SK-N-SH (cell line): Measurements from ENCODE around the gene SERPIND1. TPM values are rescaled to one million over a fixed set of nuclear protein-coding genes. Genes with fewer than 3 reads are reported as not detected.

ENCODE experiments used
- CTCF ChIA-PET: fragments of 300-600, 350-600 bp; formaldehyde crosslinking; extraction: SDS; loops from one replicate; lab custom pipeline; 2021; lab: Yijun Ruan, JAX
- POLR2A ChIA-PET: fragments of 350-600 bp; sonication (Branson Sonifier 250); formaldehyde crosslinking; extraction: SDS; loops from one replicate; lab custom pipeline; 2020; ENCODE audit warnings: antibody characterized with exemption, inconsistent platforms; lab: Yijun Ruan, JAX
- DNase-seq: peaks from one replicate; pipeline ENCODE4 v3.0.0; 2012
- H2AFZ ChIP-seq: fragments of 200-600 bp; sonication (generic); 2 replicates; pipeline ENCODE4 v1.8.1; 2016; ENCODE audit warnings: antibody characterized with exemption, mild to moderate bottlenecking, low read depth
- H3F3A ChIP-seq: fragments of 200-600 bp; sonication (generic); replicated peaks from 2 replicates; pipeline ENCODE3; 2016; ENCODE audit warnings: antibody characterized with exemption, mild to moderate bottlenecking; ENCODE audit not compliant: insufficient read depth
- H3K27ac ChIP-seq, 2 experiments: fragments of 200-500 bp in 1 of 2; fragments of 200-600 bp in 1 of 2; sonication (Bioruptor generic) in 1 of 2; sonication (generic), shearing (Covaris generic) in 1 of 2; 2 replicates each; pipeline versions ENCODE4 v1.5.1 to v1.6.1; 2014 to 2016; ENCODE audit warnings: low read depth in 2 of 2, inconsistent platforms in 1 of 2, low read length in 1 of 2, mild to moderate bottlenecking in 1 of 2, mixed read lengths in 1 of 2
- H3K27me3 ChIP-seq: fragments of 200-600 bp; sonication (generic), shearing (Covaris generic); 2 replicates; pipeline ENCODE4 v1.6.1; 2016; ENCODE audit warnings: mixed run types; ENCODE audit not compliant: insufficient read depth
- H3K36me3 ChIP-seq, 2 experiments: fragments of 200-500 bp in 1 of 2; fragments of 200-600 bp in 1 of 2; sonication (Bioruptor generic) in 1 of 2; sonication (generic) in 1 of 2; replicated peaks in 1 of 2; 2 replicates each; pipeline versions ENCODE3 to v1.5.1; 2014 to 2016; ENCODE audit warnings: low read length in 1 of 2, mild to moderate bottlenecking in 1 of 2; ENCODE audit not compliant: insufficient read depth in 2 of 2, control insufficient read depth in 1 of 2
- H3K4me1 ChIP-seq, 2 experiments: fragments of 200-500 bp in 1 of 2; fragments of 200-600 bp in 1 of 2; sonication (Bioruptor generic) in 1 of 2; sonication (generic), shearing (Covaris generic) in 1 of 2; 2 replicates each; pipeline versions ENCODE4 v1.5.1 to v1.6.1; 2014 to 2016; ENCODE audit warnings: low read depth in 1 of 2, low read length in 1 of 2, mixed run types in 1 of 2; ENCODE audit not compliant: insufficient read depth in 2 of 2, control insufficient read depth in 1 of 2
- H3K4me2 ChIP-seq: fragments of 200-600 bp; sonication (generic), shearing (Covaris generic); 2 replicates; pipeline ENCODE4 v1.6.1; 2017; ENCODE audit warnings: mixed run types
- H3K4me3 ChIP-seq, 2 experiments: fragments of 200-500 bp in 1 of 2; fragments of 200-600 bp in 1 of 2; sonication (Bioruptor generic) in 1 of 2; sonication (generic), shearing (Covaris generic) in 1 of 2; 2 replicates each; pipeline versions ENCODE4 v1.5.1 to v1.8.1; 2014 to 2016; ENCODE audit warnings: low read depth in 2 of 2, inconsistent platforms in 1 of 2, low read length in 1 of 2, mild to moderate bottlenecking in 1 of 2, mixed read lengths in 1 of 2, moderate library complexity in 1 of 2
- H3K79me2 ChIP-seq: fragments of 200-600 bp; sonication (generic); 2 replicates; pipeline ENCODE4 v1.8.1; 2017; ENCODE audit warnings: mild to moderate bottlenecking; ENCODE audit not compliant: insufficient read depth
- H3K9ac ChIP-seq: fragments of 200-600 bp; sonication (generic); 2 replicates; pipeline ENCODE4 v1.6.1; 2017; ENCODE audit warnings: mixed run types
- H3K9me2 ChIP-seq: fragments of 200-600 bp; sonication (generic); 2 replicates; pipeline ENCODE4 v1.6.1; 2017; ENCODE audit warnings: mixed run types
- H3K9me3 ChIP-seq: fragments of 200-600 bp; sonication (generic); 2 replicates; pipeline ENCODE4 v1.6.1; 2017; ENCODE audit warnings: mixed run types, mild to moderate bottlenecking, moderate library complexity
- H4K20me1 ChIP-seq: fragments of 200-600 bp; sonication (generic); 2 replicates; pipeline ENCODE4 v1.6.1; 2017; ENCODE audit warnings: mild to moderate bottlenecking, mixed run types; ENCODE audit not compliant: insufficient read depth
- CHD2 ChIP-seq: fragments of 150-350 bp; IDR thresholded peaks from 2 replicates; pipeline ENCODE4 v1.6.1; 2018; ENCODE audit warnings: low read length; ENCODE audit not compliant: partially characterized antibody
- GABPA ChIP-seq: IDR thresholded peaks from 2 replicates; pipeline ENCODE4 v1.4.0; 2012; ENCODE audit warnings: low read depth, mild to moderate bottlenecking
- MXI1 ChIP-seq: IDR thresholded peaks from 2 replicates; pipeline ENCODE4 v1.6.1; 2012; ENCODE audit warnings: mild to moderate bottlenecking, low read depth, low read length, improper control_type of control experiment
- NRF1 ChIP-seq: IDR thresholded peaks from 2 replicates; pipeline ENCODE4 v1.6.1; 2012; ENCODE audit warnings: low read depth, mild to moderate bottlenecking, low read length
- POLR2AphosphoS5 ChIP-seq: IDR thresholded peaks from 2 replicates; pipeline ENCODE4 v1.6.1; 2012; ENCODE audit warnings: low read depth, low read length
- SIN3A ChIP-seq: IDR thresholded peaks from 2 replicates; pipeline ENCODE4 v1.6.1; 2012; ENCODE audit warnings: low read depth, mild to moderate bottlenecking, low read length, moderate library complexity, borderline replicate concordance
- TCF12 ChIP-seq: IDR thresholded peaks from 2 replicates; pipeline ENCODE4 v1.4.0; 2012
- USF2 ChIP-seq: fragments of 150-350 bp; IDR thresholded peaks from 2 replicates; pipeline ENCODE4 v1.6.1; 2017; ENCODE audit warnings: antibody characterized with exemption, low read length, low read depth, borderline replicate concordance
- WGBS: methylation state at CpG from one replicate; pipeline ENCODE4 v1.1.6; 2017; ENCODE audit warnings: low lambda C conversion rate; 5-methylcytosine and 5-hydroxymethylcytosine counted together
- polyA plus RNA-seq, 3 experiments: library from polyadenylated mRNA; depleted of rRNA; stranded (reverse); fragments of >200 nt; gene quantifications; 2 replicates each; pipeline ENCODE4 v1.2.3, GENCODE V29; 2012
- TF ChIP-seq, protein P1 (sequence below): IDR thresholded peaks from 2 replicates; pipeline ENCODE4 v1.4.0; 2012; ENCODE audit warnings: low read depth, borderline replicate concordance

Gene SERPIND1
- polyA plus RNA-seq, 1 of the 3 experiments (the other 2 are of a cell fraction) = not detected

DNA sequence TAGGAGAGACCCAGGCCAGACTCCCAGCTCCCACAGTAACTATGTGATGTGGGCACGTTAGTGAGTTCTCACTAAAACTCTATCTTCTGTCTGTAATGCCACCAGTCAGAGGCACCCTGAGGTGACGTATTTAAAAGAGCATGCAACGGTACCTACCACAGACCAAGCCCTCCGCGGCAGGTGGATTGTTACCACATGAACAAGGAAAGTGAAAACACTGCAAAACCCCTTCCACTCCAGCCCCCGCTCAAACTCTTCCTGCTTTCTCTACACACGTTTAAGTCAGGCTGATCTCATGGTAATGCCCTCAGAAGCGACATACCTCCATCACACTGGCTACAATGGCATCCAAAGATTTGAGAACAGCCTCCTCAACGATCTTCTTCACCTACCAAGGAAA is 36.7 kb downstream of the SERPIND1 start:
- no peaks in the 10 kb centered on the region for H3K9me2 ChIP-seq

GRCh38 chr22:20811171-20811570 is 37.3 kb downstream of the SERPIND1 start:
- H3K4me1 ChIP-seq = peaks cover 0 to 13% of the 10 kb centered on the region in 2 experiments; a peak in 1 of 4 replicates
- no peak overlapping the region for H3K4me2 ChIP-seq
- no peaks in the 10 kb centered on the region for H3K27me3 ChIP-seq
- H3K4me3 ChIP-seq = no peak overlapping the region
- no peaks in the 10 kb centered on the region for H3K79me2 ChIP-seq
- DNase-seq = no peak
- peaks cover 16 to 38% of the 10 kb centered on the region in 2 experiments for H3K36me3 ChIP-seq
- POLR2A ChIA-PET = no interaction called here
- H4K20me1 ChIP-seq = no peaks in the 10 kb centered on the region
- H2AFZ ChIP-seq = no peak overlapping the region
- no peaks in the 10 kb centered on the region for H3K9me2 ChIP-seq
- H3K9me3 ChIP-seq = no peaks in the 10 kb centered on the region
- CTCF ChIA-PET = no interaction called here
- peaks cover 4% of the 10 kb centered on the region for H3F3A ChIP-seq
- no peak overlapping the region for H3K9ac ChIP-seq
- WGBS = 100% methylated on average over 1 of the region's 1 CpG
- TF ChIP-seq MXI1 = no peak
- TF ChIP-seq POLR2AphosphoS5 = no peak
- no peak for TF ChIP-seq GABPA
- no peak for TF ChIP-seq SIN3A
- TF ChIP-seq TCF12 = no peak
- no peak for TF ChIP-seq USF2
- TF ChIP-seq, all 33 proteins: peak for 0
- H3K27ac ChIP-seq = no peak overlapping the region

More for the DNA sequence above, 36.7 kb downstream of the SERPIND1 start:
- no peak overlapping the region for H3K9ac ChIP-seq
- POLR2A ChIA-PET = no interaction called here
- H4K20me1 ChIP-seq = no peaks in the 10 kb centered on the region
- H3K4me3 ChIP-seq = no peak overlapping the region
- no peaks in the 10 kb centered on the region for H3K27me3 ChIP-seq
- H3K79me2 ChIP-seq = no peaks in the 10 kb centered on the region
- DNase-seq = no peak
- H3K36me3 ChIP-seq = peaks cover 16 to 39% of the 10 kb centered on the region in 2 experiments
- peaks cover 4% of the 10 kb centered on the region for H3F3A ChIP-seq
- TF ChIP-seq CHD2 = no peak
- no peak for TF ChIP-seq NRF1
- no peak for TF ChIP-seq TCF12
- TF ChIP-seq, protein P1, sequence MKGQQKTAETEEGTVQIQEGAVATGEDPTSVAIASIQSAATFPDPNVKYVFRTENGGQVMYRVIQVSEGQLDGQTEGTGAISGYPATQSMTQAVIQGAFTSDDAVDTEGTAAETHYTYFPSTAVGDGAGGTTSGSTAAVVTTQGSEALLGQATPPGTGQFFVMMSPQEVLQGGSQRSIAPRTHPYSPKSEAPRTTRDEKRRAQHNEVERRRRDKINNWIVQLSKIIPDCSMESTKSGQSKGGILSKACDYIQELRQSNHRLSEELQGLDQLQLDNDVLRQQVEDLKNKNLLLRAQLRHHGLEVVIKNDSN = no peak
- H3K27ac ChIP-seq = no peak overlapping the region
- peaks cover 0 to 17% of the 10 kb centered on the region in 2 experiments; a peak in 1 of 4 replicates for H3K4me1 ChIP-seq
- no peak overlapping the region for H3K4me2 ChIP-seq
- CTCF ChIA-PET = no interaction called here
- H3K9me3 ChIP-seq = no peaks in the 10 kb centered on the region
- no peak overlapping the region for H2AFZ ChIP-seq
- 91% methylated on average over 9 of the region's 9 CpGs for WGBS
